Endothelial cell of umbilical vein (primary cell): ENCODE measurements around the gene APEH.

Experiments
- EZH2 ChIP-seq: IDR thresholded peaks from 2 replicates; pipeline ENCODE4 v1.6.1; 2012; ENCODE audit warnings: borderline replicate concordance, low read depth, mild to moderate bottlenecking, moderate library complexity, low read length, inconsistent platforms; ENCODE audit not compliant: severe bottlenecking
- POLR2A ChIP-seq: IDR thresholded peaks from 2 replicates; pipeline ENCODE4 v1.6.1; 2012; ENCODE audit warnings: low read depth, mild to moderate bottlenecking, control low read depth, low read length
- POLR2AphosphoS5 ChIP-seq: IDR thresholded peaks from 2 replicates; pipeline ENCODE4 v1.6.1; 2012; ENCODE audit warnings: low read depth, mild to moderate bottlenecking, control low read depth, low read length, moderate library complexity; ENCODE audit not compliant: insufficient read depth
- TF ChIP-seq, protein P1 (sequence below), 2 donors: IDR thresholded peaks; 1 replicate in 1 of 2; 2 replicates in 1 of 2; pipeline ENCODE4 v1.5.1; 2011; ENCODE audit warnings: low read length in 2 of 2, mild to moderate bottlenecking in 2 of 2, moderate library complexity in 2 of 2, control low read depth in 1 of 2, inconsistent platforms in 1 of 2, low read depth in 1 of 2; ENCODE audit not compliant: insufficient read depth in 1 of 2; ENCODE audit errors: extremely low read depth in 1 of 2
- TF ChIP-seq, protein P2 (sequence below): IDR thresholded peaks from 2 replicates; pipeline ENCODE4 v1.6.1; 2011; ENCODE audit not compliant: insufficient read depth, insufficient read length

- TF ChIP-seq, protein P1, sequence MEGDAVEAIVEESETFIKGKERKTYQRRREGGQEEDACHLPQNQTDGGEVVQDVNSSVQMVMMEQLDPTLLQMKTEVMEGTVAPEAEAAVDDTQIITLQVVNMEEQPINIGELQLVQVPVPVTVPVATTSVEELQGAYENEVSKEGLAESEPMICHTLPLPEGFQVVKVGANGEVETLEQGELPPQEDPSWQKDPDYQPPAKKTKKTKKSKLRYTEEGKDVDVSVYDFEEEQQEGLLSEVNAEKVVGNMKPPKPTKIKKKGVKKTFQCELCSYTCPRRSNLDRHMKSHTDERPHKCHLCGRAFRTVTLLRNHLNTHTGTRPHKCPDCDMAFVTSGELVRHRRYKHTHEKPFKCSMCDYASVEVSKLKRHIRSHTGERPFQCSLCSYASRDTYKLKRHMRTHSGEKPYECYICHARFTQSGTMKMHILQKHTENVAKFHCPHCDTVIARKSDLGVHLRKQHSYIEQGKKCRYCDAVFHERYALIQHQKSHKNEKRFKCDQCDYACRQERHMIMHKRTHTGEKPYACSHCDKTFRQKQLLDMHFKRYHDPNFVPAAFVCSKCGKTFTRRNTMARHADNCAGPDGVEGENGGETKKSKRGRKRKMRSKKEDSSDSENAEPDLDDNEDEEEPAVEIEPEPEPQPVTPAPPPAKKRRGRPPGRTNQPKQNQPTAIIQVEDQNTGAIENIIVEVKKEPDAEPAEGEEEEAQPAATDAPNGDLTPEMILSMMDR (IDR thresholded peaks at IDR 0.05; ENCODE audit: extremely low read depth in 1 of 2, insufficient read depth in 1 of 2, low read depth in 1 of 2, low read length in 2 of 2): no peak
- TF ChIP-seq POLR2AphosphoS5 (no peak), POLR2A (no peak), EZH2 (no peak)
- TF ChIP-seq, protein P2, sequence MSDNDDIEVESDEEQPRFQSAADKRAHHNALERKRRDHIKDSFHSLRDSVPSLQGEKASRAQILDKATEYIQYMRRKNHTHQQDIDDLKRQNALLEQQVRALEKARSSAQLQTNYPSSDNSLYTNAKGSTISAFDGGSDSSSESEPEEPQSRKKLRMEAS: no peak
Observed at GRCh38 chr3:49659756-49660155, 14.4 kb upstream of the APEH start.
